Small intestine (tissue), 7 donors: ENCODE results near the gene NMRAL1. TPM values are rescaled to one million over a fixed set of nuclear protein-coding genes. Genes with fewer than 3 reads are reported as not detected.

Source experiments
- DNase-seq, 2 donors: peaks; one replicate each; pipeline versions ENCODE4 v3.0.0 to v3.0.0-alpha.2; 2013
- FAIRE-seq: peaks from 2 replicates; lab custom pipeline; 2012; peaks lifted over from hg19 to GRCh38; lab: Jason Lieb, UNC
- H3K27ac ChIP-seq, 3 donors: one replicate each; pipeline ENCODE4 v1.5.1; 2013; ENCODE audit warnings: low read length in 2 of 3, mild to moderate bottlenecking in 2 of 3, control low read depth in 1 of 3, inconsistent platforms in 1 of 3, low read depth in 1 of 3, moderate library complexity in 1 of 3
- H3K27me3 ChIP-seq, 3 donors: one replicate each; pipeline ENCODE4 v1.6.1; 2013; ENCODE audit warnings: low read length in 3 of 3, inconsistent platforms in 1 of 3; ENCODE audit not compliant: control insufficient read depth in 3 of 3, insufficient read depth in 3 of 3
- H3K36me3 ChIP-seq, 3 donors: one replicate each; pipeline ENCODE4 v1.6.1; 2013; ENCODE audit warnings: low read length in 3 of 3, inconsistent platforms in 1 of 3, low read depth in 1 of 3, mild to moderate bottlenecking in 1 of 3, moderate library complexity in 1 of 3; ENCODE audit not compliant: control insufficient read depth in 3 of 3, insufficient read depth in 2 of 3
- H3K4me1 ChIP-seq, 3 donors: one replicate each; pipeline ENCODE4 v1.6.1; 2013; ENCODE audit warnings: low read length in 2 of 3, inconsistent platforms in 1 of 3, low read depth in 1 of 3, mild to moderate bottlenecking in 1 of 3, moderate library complexity in 1 of 3; ENCODE audit not compliant: control insufficient read depth in 3 of 3, insufficient read depth in 2 of 3
- H3K4me3 ChIP-seq, 3 donors: one replicate each; pipeline ENCODE4 v1.5.1; 2013; ENCODE audit warnings: low read length in 3 of 3, control low read depth in 1 of 3, inconsistent platforms in 1 of 3, low read depth in 1 of 3, mild to moderate bottlenecking in 1 of 3, moderate library complexity in 1 of 3
- H3K9me3 ChIP-seq, 2 donors: one replicate each; pipeline ENCODE4 v1.6.1; 2013; ENCODE audit warnings: low read depth in 1 of 2, low read length in 1 of 2; ENCODE audit not compliant: control insufficient read depth in 2 of 2, insufficient read depth in 1 of 2
- WGBS, 3 donors: extraction: QIAGEN DNeasy Blood & Tissue Kit; methylation state at CpG; one replicate each; pipeline ENCODE4 v1.1.7; 2013; 5-methylcytosine and 5-hydroxymethylcytosine counted together
- polyA plus RNA-seq, 4 donors: library from polyadenylated mRNA; stranded (reverse) in 3 of 4; unstranded in 1 of 4; fragments of 200-250 nt in 3 of 4; fragments of 120-200 nt in 1 of 4; gene quantifications; one replicate each; pipeline versions ENCODE4 v1.2.1 to v1.2.3, GENCODE V29; 2013
- donor health status: healthy with polysubstance abuse.
- donor health status: control.
- donor health status: control.
- donor health status: Bipolar disorder and iron deficiency.
- donor health status: healthy.

NMRAL1 gene
- polyA plus RNA-seq, 4 donors = 39.6 to 70.9 (median 56.0) TPM

DNA sequence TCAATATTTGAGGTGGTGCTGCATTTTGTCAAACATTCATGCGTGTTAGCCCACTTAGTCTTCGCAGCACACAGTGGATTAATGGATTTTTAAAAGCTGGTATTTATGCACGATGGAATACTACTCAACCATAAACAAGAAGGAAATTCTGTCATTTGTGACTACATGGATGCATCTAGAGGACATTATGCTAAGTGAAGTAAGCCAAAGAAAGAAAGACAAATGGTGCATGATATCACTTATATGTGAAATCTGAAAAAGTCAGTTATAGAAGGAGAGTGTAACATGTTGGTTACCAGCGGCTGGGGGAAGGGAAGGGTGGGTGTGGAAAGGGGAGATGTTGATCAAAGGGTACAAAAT lies 24.8 kb upstream of the NMRAL1 start:
- no peak overlapping the region for H3K27ac ChIP-seq
- DNase-seq (no peak), FAIRE-seq (no peak)
- no peaks in the 10 kb centered on the region for H3K9me3 ChIP-seq
- H3K4me1 ChIP-seq = peaks cover 8 to 27% (median 15%) of the 10 kb centered on the region in 3 donors
- peaks cover 0 to 8% (median 5%) of the 10 kb centered on the region in 3 donors for H3K36me3 ChIP-seq
- no peak overlapping the region for H3K4me3 ChIP-seq
- H3K27me3 ChIP-seq = no peaks in the 10 kb centered on the region
- WGBS, 3 donors = 96 to 98% (median 98%) methylated on average over 4 of the region's 4 CpGs

DNA sequence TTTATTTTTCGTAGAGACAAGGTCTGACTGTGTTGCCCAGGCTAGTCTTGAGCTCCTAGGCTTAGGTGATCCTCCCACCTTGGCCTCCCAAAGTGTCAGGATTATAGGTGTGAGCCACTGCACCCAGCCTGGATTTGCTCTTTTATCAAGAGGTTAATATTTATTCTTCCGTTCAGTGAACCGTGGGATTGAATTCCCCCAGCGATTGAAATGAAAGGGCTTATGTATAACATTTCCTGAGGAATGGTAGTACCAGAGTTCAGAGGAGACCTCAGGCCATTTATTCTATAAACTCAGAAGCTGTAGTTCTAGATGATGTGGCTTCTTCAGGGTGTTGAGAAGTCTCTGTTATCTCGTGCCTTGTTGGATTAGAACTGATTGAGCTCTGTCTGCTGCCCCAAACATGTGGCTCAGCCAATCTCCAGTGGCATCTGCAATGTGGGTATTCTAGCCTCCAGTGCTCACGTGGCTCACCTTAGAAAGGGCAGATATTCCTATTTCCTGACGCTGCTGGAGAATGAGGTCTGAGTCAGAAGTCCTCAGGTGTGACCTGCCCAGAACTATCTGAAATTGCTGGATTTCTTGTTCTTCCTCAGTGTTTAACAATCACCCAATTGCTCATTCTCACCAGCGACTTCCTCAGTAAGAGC lies 24.2 kb upstream of the NMRAL1 start:
- 59 to 75% (median 59%) methylated on average over 8 of the region's 8 CpGs for WGBS, 3 donors
- no peak overlapping the region for H3K4me3 ChIP-seq
- H3K9me3 ChIP-seq = no peaks in the 10 kb centered on the region
- H3K27me3 ChIP-seq = no peaks in the 10 kb centered on the region
- peaks cover 0 to 8% (median 5%) of the 10 kb centered on the region in 3 donors for H3K36me3 ChIP-seq
- DNase-seq = no peak
- no peak overlapping the region for H3K27ac ChIP-seq
- FAIRE-seq = no peak
- peaks cover 8 to 27% (median 15%) of the 10 kb centered on the region in 3 donors for H3K4me1 ChIP-seq

DNA sequence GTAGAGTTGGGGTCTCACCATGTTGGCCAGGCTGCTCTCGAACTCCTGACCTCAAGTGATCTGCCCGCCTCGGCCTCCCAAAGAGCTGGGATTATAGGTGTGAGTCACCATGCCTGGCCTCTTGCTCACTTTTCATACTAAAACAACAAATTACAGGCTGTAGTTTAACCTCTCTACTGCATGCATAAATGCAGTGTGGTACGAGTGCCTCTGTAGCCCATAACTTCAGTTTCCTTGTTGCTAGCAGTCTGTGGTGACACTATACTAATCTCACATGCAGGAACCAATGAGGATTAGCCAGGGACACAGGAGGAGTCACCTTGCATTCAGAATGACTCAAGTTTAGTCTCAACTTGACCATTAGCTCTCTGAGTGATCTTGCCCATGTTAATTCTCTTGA lies 21.9 kb upstream of the NMRAL1 start:
- FAIRE-seq = no peak
- Histone ChIP-seq H3K9me3 (no peaks in the 10 kb centered on the region), H3K27me3 (no peaks in the 10 kb centered on the region), H3K27ac (no peak overlapping the region), H3K4me1 (peaks cover 8 to 22% (median 12%) of the 10 kb centered on the region in 3 donors), H3K36me3 (peaks cover 0 to 9% (median 8%) of the 10 kb centered on the region in 3 donors), H3K4me3 (no peak overlapping the region)
- DNase-seq = no peak
- 86 to 92% (median 87%) methylated on average over 4 of the region's 4 CpGs for WGBS, 3 donors

DNA sequence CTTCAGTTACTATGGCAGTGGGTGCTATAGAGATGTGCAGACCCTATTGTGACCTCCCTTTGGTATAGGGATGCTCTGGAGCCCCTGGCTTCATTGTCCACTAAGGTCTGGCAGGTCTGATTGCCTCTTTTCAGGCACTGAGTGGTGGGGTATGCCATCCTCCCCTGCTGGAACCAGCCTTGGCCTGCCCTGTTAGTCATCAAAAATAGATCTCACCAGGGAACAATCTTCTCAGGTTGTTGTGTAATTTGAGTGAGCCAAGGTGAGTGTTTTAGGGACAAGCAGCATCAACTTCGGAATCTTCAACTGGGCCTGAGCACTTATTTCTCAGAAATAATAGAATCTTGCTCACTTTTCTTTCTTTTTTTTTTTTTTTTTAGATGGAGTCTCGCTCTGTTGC lies 21.3 kb upstream of the NMRAL1 start:
- H3K4me1 ChIP-seq = peaks cover 8 to 17% (median 12%) of the 10 kb centered on the region in 3 donors
- no peaks in the 10 kb centered on the region for H3K9me3 ChIP-seq
- no peak overlapping the region for H3K27ac ChIP-seq
- H3K27me3 ChIP-seq = no peaks in the 10 kb centered on the region
- FAIRE-seq = no peak
- no peak for DNase-seq
- 90 to 95% (median 95%) methylated on average over 2 of the region's 2 CpGs for WGBS, 3 donors
- H3K36me3 ChIP-seq = peaks cover 0 to 10% (median 8%) of the 10 kb centered on the region in 3 donors
- H3K4me3 ChIP-seq = no peak overlapping the region

DNA sequence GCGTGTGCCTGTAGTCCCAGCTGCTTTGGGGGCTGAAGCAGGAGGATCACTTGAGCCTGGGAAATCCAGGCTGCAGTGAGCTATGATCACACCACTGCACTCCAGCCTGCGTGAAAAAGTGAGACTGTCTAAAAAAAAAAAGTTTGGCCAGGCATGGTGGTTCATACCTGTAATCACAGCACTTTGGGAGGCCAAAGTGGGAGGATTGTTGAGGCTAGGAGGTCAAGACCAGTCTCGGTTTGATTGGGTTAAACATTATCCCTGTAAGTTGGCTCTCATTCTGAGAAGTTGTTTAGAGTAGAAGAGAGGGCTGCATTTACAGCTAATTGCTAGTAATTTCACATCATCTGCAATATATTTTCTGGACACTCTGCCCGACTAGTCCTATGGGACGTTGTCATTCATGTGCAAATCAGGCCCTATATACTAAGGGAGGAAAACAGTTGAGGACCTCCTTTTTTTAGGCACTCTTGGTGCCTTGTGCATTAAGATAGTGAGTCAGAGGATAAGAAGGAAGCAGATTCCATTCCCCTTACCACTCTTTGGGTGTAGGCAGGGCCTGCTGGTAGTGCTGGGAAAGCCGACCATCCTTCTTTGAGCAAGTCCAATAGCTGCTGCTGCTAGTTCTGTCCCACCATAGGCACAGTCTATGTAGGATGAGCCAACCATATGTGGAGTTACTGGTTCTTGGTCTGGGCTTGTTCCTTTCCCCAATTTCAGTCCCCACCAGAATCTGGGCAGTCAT lies 20.5 kb upstream of the NMRAL1 start:
- Histone ChIP-seq H3K9me3 (no peaks in the 10 kb centered on the region), H3K4me1 (peaks cover under 1 to 9% (median 6%) of the 10 kb centered on the region in 3 donors), H3K4me3 (no peak overlapping the region), H3K27me3 (no peaks in the 10 kb centered on the region), H3K36me3 (peaks cover 2 to 11% (median 8%) of the 10 kb centered on the region in 3 donors), H3K27ac (no peak overlapping the region)
- FAIRE-seq (no peak), DNase-seq (no peak)
- 77 to 87% (median 86%) methylated on average over 6 of the region's 6 CpGs for WGBS, 3 donors

DNA sequence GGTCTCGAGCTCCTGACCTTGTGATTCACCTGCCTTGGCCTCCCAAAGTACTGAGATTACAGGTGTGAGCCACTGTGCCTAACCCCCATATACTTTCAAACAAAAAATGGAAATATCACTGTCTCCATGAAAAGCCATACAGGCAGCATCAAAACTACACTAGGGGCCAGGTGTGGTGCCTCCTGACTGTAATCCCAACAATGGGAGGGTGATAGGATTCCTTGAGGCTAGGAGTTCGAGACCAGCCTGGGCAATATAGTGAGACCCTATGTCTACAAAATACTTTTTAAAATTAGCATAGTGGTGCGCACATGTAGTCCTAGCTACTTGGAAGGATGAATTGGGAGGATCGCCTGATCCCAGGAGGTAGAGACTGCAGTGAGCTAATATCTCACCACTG lies 17.5 kb upstream of the NMRAL1 start:
- no peak overlapping the region for H3K4me3 ChIP-seq
- no peaks in the 10 kb centered on the region for H3K9me3 ChIP-seq
- no peak for FAIRE-seq
- H3K27me3 ChIP-seq = no peaks in the 10 kb centered on the region
- peaks cover 2 to 20% (median 4%) of the 10 kb centered on the region in 3 donors for H3K36me3 ChIP-seq
- peaks cover 0 to under 1% (median 0%) of the 10 kb centered on the region in 3 donors for H3K4me1 ChIP-seq
- 91 to 97% (median 96%) methylated on average over 4 of the region's 4 CpGs for WGBS, 3 donors
- DNase-seq = no peak
- no peak overlapping the region for H3K27ac ChIP-seq

DNA sequence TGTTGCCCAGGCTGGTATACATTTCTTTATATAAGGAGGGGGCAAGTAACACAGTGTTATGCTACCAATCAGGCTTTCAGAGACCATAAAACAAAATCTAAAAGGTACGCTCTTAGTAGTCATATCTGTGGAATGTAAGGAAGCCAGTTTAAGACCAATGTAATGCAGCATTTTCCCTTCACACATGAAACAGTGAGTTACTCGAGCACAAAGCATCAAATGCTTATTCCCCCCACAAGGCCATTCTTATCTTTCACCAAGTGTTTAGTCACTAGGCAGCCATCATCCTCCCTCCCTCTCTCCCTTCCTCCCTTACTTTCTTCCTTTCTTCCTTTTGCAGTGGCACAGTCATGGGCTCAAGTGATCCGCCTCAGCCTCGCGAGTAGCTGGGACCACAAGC lies 14.6 kb upstream of the NMRAL1 start:
- Histone ChIP-seq H3K9me3 (no peaks in the 10 kb centered on the region), H3K4me3 (no peak overlapping the region), H3K36me3 (peaks cover 0 to 34% (median 10%) of the 10 kb centered on the region in 3 donors), H3K4me1 (no peaks in the 10 kb centered on the region), H3K27ac (peak overlapping the region in 2 of 3 donors; percentile 54 to 61), H3K27me3 (no peaks in the 10 kb centered on the region)
- WGBS, 3 donors = 85 to 91% (median 89%) methylated on average over 5 of the region's 5 CpGs
- no peak for DNase-seq
- no peak for FAIRE-seq

DNA sequence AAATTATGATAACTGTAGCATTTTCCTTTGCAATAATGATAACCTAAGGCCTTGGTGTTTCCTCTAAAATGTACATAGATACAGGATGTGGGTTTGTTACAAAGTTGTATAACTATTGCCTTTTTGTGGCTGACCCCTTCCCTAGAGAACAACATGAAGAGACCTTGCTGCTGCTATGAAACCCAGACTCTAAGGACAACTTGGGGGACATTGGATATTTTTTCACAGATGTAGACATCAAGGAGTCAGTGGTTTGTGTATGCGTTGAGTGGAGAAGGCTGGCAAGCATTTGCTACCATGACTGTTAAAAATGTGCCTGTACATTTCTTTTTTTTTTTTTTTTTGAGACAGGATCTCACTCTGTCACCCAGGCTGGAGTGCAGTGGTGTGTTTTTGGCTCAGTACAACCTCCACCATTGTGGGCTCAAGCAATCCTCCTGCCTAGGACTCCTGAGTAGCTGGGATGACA lies 14.1 kb upstream of the NMRAL1 start:
- Histone ChIP-seq H3K4me1 (no peaks in the 10 kb centered on the region), H3K36me3 (peaks cover 0 to 35% (median 10%) of the 10 kb centered on the region in 3 donors), H3K27me3 (no peaks in the 10 kb centered on the region), H3K27ac (peak overlapping the region in 2 of 3 donors; percentile 54 to 61), H3K4me3 (no peak overlapping the region), H3K9me3 (no peaks in the 10 kb centered on the region)
- 70 to 90% (median 83%) methylated on average over 1 of the region's 1 CpG for WGBS, 3 donors
- FAIRE-seq (no peak), DNase-seq (peak in 1 of 2 donors; percentile 54)
